GM21526 (cell line): ENCODE measurements around the gene NCMAP.

Experiments used
- ATAC-seq: cut with Tn5 transposase; IDR thresholded peaks from one replicate; pipeline ENCODE4 v1.9.1; 2021; ENCODE audit warnings: moderate library complexity; ENCODE audit not compliant: unreplicated experiment, low FRiP score

NCMAP gene

DNA sequence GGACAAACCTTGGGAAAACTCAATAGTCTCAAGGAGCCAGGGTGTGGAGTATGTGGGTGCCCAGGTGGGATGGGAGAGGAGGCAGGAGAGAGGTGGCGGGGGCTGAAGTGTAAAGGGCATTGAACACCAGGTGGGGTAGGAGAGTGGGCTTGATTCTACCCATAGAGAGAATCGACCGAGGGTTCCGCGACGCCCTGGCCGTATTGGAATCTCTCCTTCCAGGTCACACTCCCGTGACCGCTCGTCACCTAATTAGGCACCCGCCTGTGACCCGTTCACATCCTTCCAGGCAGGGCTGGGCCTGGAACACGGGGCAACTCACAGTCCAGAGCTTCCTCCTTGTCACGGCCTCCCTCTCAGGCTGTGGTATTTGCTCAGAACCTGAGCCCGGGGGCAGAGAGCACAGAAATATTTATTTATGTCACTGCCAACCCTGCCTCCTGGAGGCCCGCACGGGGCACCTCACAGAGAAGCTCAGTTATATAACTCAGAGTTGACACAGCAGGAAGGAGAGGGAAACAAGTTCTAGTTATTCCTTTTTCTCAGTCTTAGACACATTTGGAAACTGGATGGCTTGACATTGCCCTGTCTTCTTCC, 12.0 kb downstream of the NCMAP start:
- ATAC-seq = no peak

DNA sequence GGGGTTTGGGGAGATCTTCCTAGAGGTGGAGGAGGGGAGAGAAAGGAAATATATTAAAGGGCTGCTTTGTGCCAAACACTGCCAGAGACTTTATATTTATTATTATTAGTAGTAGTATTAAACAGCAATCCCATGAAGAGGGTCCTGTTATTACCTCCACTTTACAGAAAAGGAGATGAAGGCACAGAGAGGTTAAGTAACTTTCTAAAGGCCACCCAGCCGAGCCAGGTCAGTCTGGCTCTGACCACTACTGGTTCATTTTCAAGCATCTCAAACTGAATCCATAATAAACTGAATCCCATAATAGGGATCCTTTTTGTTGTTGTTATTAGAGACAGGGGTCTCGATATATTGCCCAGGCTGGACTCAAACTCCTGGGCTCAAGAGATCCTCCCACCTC, 12.6 kb downstream of the NCMAP start:
- ATAC-seq = no peak

DNA sequence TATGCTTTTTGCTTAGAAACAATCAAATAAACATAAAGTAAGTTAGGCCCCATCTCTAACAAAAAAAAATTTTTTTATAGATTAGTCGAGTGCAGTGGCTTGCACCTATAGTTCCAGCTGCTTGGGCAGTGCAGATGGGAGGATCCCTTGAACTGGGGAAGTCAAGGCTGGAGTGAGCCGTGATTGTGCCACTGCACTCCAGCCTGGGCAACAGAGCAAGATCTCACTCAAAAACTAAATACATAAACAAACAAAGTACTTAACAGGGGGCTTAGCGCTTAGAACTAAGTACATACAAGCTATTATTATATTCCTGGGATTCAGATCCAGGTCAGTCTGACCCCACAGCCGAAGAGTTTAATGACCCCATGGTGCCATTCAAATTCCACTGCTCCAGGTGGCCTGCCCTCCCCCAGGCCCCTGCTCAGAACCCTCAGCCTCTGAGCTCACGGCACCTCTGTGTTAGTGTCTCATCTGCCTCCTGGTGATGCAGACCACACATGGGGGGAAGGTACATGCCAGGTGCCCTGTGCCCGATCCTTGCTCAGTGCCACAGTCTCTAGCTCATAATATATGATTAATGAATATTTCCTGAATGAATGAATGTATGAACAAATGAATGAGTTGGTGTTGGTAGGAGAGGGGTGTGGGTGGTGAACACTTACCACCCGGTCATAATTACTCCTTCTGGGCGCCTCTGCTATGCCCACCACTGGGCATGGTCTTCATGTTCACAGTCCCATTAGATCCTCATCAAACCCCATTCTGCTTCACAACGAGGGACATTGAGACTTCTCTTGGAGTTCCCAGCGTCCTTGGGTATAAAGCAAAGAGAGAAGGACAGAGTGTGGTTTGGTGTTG, 14.6 kb downstream of the NCMAP start:
- ATAC-seq = no peak

DNA sequence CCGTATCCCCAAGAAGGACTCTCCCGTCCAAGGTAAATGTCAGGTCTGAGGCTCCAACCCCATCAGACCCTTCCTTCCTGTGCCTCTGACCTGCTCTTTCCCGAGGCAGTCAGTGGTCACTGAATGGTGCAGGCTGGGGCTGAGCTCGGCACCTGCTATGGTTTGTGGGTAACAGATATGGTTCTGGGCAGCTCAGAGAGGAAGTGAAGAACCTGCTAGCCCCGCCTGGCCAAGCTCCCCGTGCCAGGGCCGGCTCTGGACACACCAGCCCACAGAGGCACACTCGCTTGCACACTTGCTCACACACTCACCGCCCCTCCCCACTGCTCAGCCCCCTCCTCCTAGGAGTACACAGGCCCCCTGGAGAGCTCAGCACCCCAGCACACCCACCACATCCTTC, 16.4 kb downstream of the NCMAP start:
- no peak for ATAC-seq

DNA sequence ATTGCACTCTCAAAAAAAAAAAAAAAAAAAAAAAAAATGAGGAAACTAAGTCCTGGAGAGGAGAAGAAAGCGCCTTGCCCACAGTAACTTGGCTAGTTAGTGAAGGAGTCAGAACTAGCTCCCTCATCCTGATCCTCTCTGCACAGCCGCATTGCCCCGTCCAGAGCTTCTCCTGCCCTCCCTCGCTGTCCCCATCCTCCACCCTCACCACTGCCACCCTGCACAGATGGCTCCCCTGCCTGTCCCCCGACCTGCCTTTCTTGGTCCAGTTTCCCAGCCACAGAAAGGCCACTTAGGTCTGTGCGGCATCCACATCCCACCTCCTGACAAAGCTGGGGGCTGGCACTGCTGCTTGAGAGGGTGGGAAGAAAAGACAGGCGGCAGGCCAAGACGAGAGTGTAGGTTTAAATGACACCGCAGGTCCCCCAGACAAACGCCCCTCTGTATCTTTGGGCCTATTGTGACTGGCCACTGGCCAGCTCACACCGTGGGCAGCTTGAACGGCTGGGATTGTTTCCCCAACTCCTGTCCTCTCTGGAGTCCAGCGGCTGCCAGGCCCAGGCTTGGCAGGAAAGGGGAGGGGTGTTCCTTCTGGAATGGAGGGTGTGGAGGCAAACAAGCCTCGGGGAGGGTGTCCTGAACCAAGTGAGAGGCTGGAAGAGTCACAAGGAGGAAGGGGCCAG, 20.2 kb downstream of the NCMAP start:
- no peak for ATAC-seq

DNA sequence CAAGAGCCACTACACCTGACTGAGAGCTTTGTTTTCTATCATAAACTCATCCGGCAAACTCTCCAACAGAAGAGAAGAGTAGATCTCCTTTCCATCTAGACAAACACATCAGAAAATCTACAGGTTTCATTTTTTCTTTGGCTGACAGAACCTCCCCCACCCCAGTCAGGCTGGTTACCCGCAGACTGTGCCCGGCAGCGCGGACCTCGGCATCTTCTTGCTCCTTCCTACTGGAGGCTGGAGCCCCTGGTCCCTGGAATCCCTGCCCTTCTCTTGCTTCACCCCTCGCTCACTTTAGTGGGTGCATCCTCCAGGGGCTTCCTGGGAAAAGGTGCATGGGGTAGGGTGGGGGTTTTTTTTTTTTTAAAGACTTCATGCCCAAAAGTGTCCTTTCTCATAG, 23.0 kb downstream of the NCMAP start:
- ATAC-seq = no peak

DNA sequence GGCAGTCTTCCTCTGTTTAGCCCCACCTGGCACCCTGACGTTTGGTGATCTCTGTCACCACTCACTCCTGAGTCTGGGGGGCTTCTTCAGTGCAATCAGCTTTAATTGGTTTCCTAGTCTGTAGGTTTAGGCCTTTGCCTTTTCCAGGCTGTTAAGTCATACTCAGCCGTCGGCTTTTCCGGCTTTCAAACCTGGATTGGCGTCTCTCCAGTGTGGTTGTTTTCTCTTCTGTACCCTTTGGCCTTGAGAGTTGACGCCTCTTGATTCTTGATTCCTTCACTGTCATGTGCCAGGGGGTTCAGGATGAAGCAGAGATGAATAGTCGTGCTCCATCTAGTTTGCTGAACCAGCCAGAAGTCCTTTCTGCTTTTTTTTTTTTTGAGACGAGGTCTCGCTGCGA, 24.9 kb downstream of the NCMAP start:
- ATAC-seq = no peak

DNA sequence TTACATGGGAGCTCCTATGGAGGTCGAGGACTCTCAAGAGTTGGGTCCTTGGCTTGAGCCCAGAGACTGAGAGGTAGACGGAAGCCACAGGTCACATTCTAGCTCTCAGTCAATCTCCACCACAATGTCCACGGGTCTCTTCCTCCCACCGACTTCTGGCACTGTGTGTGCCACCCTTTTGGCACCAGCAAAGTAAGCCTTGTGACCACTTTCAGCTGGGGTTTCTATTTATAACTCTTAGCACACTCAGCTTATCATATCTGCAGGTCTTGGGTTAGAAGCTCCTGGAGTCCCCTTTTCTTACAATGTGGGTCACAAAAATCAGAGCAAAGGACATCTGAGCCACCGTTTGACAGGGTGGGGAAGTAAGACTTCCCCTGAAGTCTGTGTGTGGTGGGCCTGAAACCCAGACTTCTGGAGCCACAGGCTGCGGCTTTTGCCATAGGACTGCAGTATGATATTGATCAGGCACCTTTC, 28.3 kb downstream of the NCMAP start:
- ATAC-seq = no peak

DNA sequence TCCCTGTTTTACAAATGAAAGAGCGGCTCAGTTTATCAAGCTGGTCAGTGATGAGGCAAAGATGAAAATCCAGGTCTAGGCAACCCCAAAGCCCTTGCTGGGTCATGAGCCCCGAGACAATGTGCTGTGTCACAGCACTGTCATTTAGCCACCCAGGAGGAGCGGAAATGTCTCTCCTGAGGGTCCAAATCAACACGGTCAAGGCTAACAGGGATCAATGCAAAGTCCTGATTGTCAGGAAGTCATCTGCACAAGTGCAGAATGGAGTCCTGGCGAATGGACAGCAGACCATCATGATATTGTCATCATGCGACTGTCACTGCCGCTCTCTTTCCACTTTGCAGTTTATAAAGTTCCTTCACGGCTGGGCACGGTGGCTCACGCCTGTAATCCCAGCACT, 30.2 kb downstream of the NCMAP start:
- ATAC-seq = no peak

DNA sequence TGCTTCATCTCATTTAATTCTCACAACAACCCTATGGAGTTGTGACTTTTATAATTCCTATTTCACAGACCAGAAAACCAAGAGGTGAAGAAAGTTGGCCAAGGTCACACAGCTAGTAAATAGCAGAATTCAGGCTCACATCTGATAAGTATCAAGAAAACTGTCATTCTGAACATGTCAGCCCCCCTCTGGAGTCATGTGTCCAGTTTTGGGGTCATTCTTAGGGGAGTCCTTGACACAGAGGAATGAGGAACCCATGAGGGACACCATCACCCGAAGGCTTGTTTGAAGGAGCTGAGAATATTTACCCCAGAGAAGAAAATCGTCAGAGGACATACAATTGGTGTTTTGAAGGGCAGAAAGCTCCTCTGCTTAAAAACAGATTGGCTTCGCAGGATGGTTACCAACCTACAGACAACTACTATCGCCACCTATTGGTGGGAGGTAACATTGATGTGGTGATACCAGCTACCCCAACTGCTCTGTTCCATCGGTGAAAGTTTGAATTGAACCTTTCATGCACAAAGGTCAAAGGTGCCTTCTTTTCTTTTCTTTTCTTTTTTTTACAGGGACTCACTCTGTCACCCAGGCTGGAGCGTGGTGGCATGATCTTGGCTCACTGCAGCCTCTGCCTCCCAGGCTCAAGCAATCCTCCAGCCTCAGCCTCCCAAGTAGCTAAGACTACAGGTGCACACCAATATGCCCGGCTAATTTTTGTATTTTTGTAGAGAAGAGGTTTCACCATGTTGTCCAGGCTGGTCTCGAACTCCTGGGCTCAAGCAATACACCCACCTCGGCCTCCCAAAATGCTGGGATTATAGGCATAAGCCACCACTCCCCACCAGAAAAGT, 31.3 kb downstream of the NCMAP start:
- ATAC-seq = no peak

DNA sequence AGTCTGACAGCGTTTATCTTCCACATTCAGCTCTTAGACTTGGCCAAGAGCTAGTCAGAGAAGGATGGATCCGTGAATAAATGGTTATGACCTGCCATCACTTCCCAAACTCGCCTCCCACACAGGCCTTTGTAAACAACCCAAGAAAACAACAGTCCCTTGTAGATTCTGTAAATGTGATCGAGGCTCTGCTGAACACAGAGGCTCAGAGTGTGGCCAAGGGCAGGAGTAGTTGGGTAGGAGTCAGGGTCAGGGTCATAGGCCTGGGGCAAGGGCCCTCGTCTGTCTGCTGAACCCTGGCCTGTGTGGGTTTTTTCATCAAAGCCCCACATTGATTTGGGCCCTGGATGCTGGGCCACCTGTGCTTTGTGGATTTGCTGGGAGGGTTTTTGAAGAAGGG, 32.7 kb downstream of the NCMAP start:
- no peak for ATAC-seq

DNA sequence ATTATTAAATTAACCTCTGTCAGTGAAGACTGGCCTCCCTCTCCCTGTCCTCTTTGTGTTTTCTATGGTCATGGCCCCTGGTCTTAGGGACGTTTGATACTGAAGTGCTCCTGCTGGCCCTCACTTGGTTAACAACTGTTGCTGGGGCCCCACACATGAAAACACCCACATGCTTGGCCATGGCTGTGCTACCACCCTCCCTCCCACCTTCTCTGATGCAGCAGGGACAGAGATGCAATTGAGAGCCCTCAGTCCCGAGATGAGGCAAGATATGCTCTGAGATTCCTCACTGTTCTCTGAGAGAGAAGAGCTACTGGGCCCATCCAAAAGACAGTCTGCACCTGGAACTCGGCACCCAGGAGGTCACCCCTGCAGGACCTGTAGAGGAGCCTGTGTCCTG, 33.3 kb downstream of the NCMAP start:
- ATAC-seq = no peak

DNA sequence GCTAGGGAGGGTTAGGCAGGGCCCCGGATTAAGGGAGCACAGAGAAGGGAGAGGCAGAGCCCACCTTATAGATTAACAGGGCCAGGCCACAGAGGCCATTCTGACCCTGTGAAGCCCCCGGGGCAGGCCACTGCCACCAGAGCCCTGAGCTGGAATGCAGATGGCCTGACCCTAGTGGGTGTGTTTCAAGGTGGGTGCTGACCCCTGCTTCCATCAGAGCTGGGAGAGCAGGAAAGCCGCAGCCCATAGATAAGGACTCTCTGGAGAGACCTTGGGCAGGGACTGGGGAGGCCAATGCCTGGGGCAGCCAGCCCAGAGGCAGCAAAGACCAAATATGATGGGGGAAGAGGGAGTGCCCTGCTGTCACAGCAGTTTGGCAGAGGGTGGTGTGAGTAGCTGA, 35.9 kb downstream of the NCMAP start:
- no peak for ATAC-seq

DNA sequence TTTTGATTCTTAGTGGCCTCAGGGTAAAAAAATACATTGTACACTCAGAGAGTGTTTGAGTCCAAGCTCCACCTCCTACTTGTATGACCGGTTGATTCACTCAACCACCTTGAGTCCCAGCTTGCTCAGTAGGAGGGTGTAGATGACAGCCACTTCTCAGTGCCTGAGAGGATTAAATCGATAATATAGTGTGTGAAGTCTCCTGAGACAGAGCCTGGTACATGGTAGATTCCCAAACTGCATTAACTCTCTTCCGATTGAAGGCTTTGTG, 38.4 kb downstream of the NCMAP start:
- ATAC-seq = no peak

DNA sequence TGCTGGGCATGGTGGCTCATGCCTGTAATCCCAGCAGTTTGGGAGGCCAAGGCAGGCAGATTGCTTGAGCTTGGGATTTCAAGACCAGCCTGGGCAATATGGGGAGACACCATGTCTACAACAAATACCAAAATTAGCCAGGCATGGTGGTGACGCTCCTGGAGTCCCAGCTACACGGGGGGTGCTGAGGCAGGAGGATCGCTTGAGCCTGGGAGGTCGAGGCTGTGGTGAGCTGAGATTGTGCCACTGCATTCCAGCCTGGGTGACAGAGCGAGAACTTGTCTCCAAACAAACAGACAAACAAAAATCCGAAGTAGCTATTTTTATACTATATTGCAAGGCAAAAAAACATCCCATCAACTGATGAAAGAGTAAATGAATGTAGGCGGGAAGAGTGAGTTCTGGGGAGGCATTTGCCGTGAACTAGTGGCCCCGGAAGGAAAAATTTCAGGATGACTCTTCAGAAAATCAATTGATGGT, 40.6 kb downstream of the NCMAP start:
- ATAC-seq = no peak

DNA sequence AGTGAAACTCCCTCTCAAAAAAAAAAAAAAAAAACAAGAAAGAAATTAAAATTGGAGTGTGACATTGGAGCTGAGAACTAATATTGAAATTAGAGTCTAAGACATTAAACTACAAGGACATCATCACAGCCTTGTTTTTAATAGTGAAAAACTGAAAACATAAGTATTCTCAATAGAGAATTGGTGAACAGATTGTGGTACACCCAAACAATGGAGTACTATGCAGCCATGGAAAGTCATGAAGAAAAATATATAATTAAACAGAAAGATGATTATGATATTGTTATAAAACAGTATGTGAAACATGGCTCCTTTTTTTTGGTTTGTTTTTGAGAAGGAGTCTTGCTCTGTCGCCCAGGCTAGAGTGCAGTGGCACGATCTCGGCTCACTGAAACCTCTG, 43.4 kb downstream of the NCMAP start:
- no peak for ATAC-seq

DNA sequence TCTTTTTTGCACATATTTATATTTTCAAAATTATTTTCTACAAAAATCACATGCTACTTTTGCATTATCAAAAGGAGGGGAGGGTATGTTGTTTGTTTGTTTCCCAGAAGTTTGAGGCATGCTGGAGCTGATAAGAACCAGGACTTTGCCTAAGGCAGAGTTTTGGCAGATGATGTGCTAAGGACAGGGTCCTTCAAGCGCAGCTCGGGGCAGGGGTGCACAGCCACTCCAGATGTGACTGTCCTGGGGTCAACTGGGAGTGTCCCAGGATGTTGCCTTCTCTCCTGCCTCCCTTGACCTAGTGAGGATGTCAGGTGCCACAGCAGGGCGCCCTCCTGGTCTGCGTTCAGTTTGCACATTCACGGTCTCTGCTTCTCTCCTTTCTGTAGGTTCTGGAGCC, 44.7 kb downstream of the NCMAP start:
- no peak for ATAC-seq

DNA sequence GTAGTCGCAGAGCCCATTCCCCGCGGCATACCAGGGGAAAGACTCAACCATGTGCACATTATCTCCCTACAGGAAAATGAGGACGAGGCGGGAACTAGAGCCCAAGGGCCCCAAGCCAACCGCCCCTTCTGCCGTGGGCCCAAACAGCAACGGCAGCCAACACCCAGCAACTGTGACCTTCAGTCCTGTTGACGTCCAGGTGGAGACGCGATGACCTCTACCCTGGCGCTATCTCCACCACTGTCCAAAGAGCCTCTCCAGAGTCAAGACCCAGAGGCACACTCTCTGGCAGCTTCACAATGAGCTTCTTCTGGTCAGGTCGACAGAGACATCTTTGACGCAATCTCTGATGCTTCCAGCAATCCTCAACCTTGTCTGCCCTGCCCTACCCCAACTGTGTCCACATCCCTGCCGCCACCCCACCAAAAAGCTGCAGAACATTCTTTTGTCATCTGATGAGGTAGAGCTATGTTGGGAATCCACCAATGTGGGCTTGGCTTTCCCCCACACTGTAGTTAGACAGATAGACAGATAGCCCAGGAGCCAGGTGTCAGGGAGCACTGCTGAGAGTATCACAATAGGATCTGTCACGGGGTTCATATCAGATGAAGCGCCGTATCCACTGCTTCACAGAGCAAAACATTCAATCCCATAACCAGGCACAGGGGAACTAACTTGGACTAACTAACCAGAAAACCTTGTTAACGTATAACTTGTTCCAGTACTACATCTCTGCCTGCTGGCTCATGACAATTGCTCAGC, 49.8 kb downstream of the NCMAP start:
- no peak for ATAC-seq

DNA sequence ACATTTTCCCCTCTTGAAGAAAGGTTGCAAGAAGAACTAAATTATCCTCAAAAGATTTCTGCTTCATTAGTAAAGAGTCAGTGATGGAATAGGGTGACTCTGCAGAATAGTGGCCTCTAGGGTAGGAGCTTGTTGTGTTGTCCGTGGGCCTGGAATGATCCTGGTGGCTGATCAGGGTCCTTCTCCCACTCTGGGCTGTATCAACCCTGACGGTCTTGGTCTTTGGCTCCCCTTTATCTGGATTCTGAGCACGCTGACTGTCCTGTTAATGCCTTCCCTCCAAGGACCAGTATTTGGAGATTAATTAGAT, 50.4 kb downstream of the NCMAP start:
- no peak for ATAC-seq

DNA sequence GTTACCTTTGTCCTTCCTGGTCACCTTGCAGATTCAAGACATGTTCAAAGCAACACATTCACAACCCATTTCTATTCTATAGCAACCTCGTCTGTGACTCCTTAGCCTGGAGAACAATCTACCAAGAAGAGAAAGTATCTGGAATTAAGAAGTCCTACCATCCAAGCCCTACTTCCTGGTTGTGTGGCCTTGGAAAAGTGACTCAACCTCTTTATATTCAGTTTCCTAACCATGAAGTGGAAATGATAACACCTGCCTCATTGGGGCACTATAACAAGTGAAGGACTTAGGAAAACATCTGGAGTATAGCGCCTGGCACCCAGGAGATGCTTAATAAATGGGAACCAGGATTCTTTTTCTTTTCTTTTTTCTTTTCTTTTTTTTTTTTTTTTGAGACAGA, 50.7 kb downstream of the NCMAP start:
- ATAC-seq = no peak
